NT2/D1 (cell line): ENCODE results near the gene RASL10B.

Source experiments
- SUZ12 ChIP-seq: IDR thresholded peaks from 2 replicates; pipeline ENCODE4 v1.6.1; 2011; ENCODE audit not compliant: insufficient read length, insufficient read depth; ENCODE audit errors: extremely low read depth
- YY1 ChIP-seq: IDR thresholded peaks from 2 replicates; pipeline ENCODE4 v1.6.1; 2011; ENCODE audit not compliant: insufficient read length, insufficient read depth
- ZNF274 ChIP-seq: IDR thresholded peaks from 2 replicates; pipeline ENCODE4 v1.6.1; 2011; ENCODE audit warnings: mild to moderate bottlenecking, low read depth, low read length

DNA sequence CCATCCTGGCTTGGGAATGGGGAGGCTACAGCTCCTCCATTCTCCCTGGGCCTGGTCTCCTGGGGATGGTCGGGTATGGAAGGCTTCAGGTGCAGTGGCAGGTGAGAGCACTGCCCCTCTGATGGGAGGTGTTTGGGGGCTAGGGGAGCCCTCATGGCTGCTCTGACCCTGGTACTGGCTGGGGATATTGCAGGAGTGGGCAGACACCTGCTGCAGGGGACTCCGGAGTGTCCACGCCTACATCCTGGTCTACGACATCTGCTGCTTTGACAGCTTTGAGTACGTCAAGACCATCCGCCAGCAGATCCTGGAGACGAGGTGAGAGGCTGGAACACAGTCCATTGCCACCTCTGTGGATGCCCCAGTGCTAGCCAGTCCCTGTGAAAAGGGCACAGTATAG, 8.8 kb downstream of the RASL10B start:
- no peak for TF ChIP-seq SUZ12
- no peak for TF ChIP-seq ZNF274
- TF ChIP-seq YY1: no peak
